Measurements from ENCODE around the gene CMBL.

GRCh38 chr5:10323588-10324488, 16.1 kb upstream of the CMBL start:
- TF ChIP-seq POLR2AphosphoS5 (IDR thresholded peaks at IDR 0.05), result no peak
- TF ChIP-seq CTCF (IDR thresholded peaks at IDR 0.05), result no peak
